ENCODE data around the gene PLEKHG4B. TPM values are rescaled to one million over a fixed set of nuclear protein-coding genes. Genes with fewer than 3 reads are reported as not detected.

The PLEKHG4B gene
- polyA plus RNA-seq, 1 donor from 2014 or later = not detected

Other genes with a start within 250 kb of the PLEKHG4B start
- not detected for gene LRRC14B, start 99.3 kb downstream of the PLEKHG4B start, polyA plus RNA-seq
- 5.1 TPM for gene CCDC127, start 126.0 kb downstream of the PLEKHG4B start, polyA plus RNA-seq
- 177 TPM for gene SDHA, start 126.2 kb downstream of the PLEKHG4B start, polyA plus RNA-seq
- 179 TPM for gene PDCD6, start 179.5 kb downstream of the PLEKHG4B start, polyA plus RNA-seq
- 0.05 TPM for gene AHRR, start 229.5 kb downstream of the PLEKHG4B start, polyA plus RNA-seq

Measured in IgD-negative memory B cell (primary cell).